HL-60/S4 treated with phorbol 12-myristate 13-acetate at 8.2 ng/mL for 4 days and 3 days (cell line): ENCODE measurements around the gene FAM107B.

ENCODE experiments used
- in situ Hi-C: fragments of 300-500 bp; cut with MboI; formaldehyde crosslinking; loops from 2 replicates; pipeline ENCODE4 v1.15.0; 2022; ENCODE audit warnings: low sequenced_read_pairs

FAM107B gene

DNA sequence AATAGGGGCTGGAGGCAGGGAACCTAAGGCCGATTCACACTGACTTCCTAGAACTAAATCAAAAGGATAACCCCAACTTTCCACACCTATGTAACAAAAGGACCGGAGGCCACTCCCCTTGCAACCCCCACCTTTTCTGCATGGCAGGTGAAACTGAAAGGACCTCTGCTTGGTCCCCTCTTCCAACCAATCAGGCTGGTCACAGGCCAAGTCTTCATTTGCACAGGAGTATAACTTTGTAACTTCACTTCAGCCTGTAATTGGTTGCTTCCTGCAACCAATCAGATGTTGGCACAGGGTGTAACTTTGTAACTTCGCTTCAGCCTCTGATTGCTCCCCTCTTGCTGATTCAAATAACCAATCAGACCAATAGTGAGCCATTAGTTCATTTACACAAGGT lies 190.0 kb downstream of the FAM107B start:
- in situ Hi-C loops = no loop called here

- in situ Hi-C loops = no loop called here
These were observed 190.7 kb downstream of the FAM107B start for GRCh38 chr10:14583967-14584366.

DNA sequence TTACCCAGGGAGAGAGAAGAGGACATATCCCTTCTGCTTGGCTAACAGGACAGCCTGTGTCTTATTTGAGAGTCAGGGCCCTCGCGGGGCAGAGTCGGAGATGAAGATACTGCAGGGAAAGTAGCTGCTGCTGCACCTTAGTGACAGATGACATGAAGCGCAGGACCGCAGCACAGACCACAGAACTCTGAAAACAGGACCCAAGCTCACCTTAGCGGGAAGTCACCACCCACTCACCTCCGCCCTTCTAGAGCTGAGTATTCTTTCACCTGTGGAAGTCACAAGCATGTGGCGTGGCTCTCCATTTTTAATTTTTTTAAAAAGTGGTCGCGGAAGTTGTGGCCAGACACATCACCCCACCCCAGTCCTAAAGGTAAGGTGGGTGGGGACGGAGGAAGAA lies 191.4 kb downstream of the FAM107B start:
- in situ Hi-C loops = no loop called here

DNA sequence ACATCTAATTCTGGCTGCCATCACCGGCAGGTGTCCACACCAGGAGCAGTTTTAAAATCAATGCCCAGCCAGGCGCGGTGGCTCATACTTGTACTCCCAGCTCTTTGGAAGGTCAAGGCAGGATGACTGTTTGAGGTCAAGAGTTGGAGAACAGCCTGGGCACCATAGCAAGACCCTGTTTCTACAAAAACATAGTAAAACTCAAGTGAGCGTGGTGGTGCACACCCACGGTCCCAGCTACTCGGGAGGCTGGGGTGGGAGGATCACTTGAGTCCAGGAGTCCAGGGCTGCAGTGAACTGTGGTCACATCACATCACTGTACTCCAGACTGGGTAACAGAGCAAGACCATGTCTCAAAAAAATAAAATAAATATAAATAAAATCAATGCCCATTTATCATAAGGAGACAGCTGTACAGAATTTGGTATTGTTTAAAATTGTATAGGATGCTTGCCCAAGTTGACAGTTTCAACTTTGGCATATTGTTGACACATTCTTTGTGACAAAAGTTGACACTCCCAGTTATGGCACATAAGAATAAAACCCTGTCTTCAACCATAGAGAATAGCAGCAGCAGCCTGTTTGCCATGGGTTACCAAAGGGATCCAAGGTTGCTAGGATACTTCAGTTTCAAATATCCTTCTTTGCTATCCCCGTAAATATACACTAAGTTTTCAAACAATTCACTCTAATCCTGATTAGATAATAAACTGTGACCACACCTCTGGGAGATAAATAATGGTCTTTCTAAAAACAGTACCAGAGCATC lies 193.0 kb downstream of the FAM107B start:
- in situ Hi-C loops = no loop called here

GRCh38 chr10:14580671-14581332 lies 193.9 kb downstream of the FAM107B start:
- in situ Hi-C loops = no loop called here

- in situ Hi-C loops = no loop called here
These were observed 195.3 kb downstream of the FAM107B start for GRCh38 chr10:14579405-14579804.

GRCh38 chr10:14578060-14578952 lies 196.4 kb downstream of the FAM107B start:
- in situ Hi-C loops = no loop called here

- in situ Hi-C loops = no loop called here
These were observed 199.8 kb downstream of the FAM107B start for GRCh38 chr10:14574885-14575284.

DNA sequence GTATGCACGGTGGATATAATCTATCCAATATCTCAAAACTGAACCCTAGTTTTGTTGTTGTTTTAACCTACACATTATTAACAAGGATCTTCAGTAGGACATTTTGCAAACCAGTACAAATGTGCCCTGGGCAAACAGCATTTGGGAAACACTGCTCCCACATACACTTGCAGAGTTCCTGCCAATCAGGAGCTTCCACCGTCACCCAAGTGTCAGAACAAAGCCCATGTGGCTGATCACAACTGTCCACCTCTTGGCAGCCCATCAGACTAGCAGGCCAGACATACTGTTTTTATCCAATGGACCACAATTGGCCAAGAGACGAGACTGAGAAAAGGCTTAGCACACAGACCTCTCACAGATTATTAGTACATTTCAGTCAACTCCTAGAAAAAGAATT lies 200.4 kb downstream of the FAM107B start:
- in situ Hi-C loops = no loop called here

- in situ Hi-C loops = no loop called here
These were observed 200.9 kb downstream of the FAM107B start for GRCh38 chr10:14573666-14574261.

DNA sequence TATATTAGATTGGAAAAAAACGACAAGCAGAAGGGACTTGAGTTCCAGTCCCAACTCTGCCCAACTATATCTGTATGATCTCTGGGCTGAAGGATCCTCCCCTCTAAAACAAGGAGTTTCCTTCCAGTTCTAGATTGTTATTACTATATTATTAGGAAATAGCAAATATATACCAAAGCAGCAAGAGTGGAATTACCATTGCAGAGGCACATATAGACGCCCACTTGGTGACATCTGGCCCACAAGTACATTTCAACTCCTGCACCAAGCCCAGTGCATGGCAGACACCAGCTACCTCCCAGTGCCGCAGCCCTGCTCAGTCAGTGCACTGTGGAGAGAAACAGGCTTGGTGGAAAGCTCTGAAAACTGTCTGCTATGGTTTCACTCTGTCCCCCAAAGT lies 201.9 kb downstream of the FAM107B start:
- in situ Hi-C loops = no loop called here

DNA sequence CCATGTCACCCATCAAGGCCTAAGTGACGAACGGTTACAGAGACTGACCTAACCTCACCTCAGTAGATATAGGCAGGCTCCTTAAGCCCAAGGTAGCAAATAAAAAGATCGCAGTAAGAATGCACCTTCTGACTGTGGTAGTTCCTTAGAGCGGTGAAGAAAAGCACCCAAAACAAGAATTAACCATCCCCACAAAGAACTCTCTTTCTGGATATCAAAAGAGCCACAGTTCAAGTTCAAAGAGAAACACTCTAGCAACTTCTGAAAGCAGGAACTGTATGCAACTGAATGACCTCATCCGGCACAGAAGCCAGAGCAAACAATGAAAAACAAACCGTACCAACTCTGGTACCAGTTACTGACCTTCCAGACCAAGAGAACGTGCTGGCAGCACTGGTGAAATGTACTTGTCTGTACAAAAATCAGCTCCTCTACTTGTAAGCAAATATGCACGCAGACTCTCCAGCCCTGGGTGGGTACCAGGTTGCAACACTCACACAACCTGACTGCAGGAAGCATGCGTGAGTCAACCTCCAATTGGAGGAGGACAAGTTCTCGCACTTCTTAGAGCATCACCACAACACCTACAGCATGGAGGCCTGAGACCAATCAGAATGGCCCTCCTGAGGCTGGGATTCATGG lies 202.7 kb downstream of the FAM107B start:
- in situ Hi-C loops = no loop called here

DNA sequence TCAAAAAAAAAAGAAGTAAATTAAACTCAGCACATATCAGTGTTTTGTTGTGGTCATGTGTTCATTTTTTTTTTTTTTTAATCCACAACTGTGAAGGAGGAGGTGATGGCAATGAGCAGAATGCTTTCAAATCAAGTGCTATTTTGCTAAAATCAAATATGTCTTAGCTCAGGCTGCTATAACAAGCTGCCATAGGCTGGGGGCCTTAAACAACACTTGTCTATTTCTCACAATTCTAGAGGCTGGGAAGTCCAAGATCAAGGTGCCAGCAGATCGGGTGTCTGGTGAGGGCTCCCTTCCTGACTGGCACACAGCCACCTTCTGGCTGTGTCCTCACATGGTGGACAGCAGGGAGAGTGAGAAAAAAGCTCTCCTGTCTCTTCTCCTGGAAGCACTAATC lies 203.9 kb downstream of the FAM107B start:
- in situ Hi-C loops = no loop called here

DNA sequence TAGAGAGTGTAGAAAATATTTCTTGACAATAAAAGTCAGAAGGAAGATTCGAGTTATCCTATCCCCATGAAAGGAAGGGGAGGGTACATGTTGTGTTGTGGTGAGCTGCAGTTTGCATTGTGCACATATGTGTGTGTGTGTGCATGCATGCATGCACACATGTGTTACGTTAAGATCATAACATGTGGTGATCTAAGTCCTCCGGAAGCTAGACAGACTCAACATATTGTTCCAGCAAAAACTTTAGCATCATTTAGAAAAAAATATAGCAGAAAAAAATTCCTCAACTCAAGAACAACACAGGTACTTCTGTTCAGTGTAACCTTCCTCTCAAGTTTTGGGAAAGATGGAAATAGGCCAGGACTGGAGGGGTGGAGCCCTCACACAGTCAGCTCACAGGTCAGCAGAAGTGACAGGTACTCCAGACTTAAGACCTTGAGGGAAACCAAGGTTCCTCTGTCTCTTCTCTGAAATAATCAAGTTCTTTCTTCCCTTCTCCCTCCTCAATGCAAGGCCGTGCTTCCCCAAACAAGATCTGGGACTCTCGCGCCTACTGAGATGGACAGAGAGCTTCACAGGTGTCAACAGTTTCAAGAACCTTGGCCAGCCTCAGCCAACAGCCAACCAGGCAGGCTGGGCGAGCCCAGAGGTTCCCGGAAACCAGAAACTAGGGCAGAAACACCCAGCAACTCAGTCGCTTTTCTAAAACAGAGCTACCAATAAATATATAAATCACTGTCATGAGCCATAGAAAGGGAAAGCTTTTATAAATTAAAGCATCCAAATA lies 205.2 kb downstream of the FAM107B start:
- in situ Hi-C loops = no loop called here

GRCh38 chr10:14567421-14567820 lies 207.3 kb downstream of the FAM107B start:
- in situ Hi-C loops = no loop called here

DNA sequence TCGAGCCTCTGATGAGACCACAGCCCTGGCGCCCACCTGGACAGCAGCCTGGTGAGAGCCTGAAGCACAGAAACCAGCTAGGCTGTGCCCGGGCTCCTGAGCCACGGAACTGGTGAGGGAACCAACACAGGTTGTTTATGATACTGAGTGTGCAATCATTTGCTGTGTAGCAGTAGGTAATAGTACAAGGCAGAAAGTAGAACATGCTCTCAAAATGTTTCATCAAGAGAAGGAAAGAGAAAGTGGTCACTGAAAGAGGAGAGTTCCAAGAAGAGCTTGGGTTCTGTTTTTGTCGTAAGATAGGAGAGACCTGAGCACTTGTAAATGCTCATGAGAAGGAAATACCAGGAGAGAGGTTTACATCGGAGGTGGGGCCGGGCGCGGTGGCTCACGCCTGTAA lies 208.2 kb downstream of the FAM107B start:
- in situ Hi-C loops = no loop called here

GRCh38 chr10:14565199-14565598 lies 209.5 kb downstream of the FAM107B start:
- in situ Hi-C loops = no loop called here

DNA sequence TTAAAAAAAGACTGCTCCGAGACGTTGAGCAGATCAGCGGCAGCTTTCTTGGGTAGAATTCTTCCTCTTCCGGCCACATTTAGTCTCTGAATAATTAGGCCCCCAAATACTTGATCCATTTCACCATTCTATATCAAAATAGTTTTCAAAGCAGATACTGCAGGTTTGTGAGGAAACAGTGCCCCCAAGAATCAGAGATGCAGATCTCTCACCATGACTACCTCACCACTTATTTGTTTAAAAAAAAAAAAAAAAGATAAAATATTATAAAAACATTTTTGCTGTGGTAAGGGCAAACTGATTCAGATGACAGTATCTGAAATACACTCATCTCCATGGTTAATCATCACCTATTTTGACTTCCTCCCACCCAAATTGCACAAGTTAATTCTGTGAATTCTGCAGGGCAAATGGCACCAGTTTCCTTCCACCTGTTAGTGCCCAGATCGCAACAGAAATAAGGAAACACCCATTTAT lies 210.4 kb downstream of the FAM107B start:
- in situ Hi-C loops = no loop called here

DNA sequence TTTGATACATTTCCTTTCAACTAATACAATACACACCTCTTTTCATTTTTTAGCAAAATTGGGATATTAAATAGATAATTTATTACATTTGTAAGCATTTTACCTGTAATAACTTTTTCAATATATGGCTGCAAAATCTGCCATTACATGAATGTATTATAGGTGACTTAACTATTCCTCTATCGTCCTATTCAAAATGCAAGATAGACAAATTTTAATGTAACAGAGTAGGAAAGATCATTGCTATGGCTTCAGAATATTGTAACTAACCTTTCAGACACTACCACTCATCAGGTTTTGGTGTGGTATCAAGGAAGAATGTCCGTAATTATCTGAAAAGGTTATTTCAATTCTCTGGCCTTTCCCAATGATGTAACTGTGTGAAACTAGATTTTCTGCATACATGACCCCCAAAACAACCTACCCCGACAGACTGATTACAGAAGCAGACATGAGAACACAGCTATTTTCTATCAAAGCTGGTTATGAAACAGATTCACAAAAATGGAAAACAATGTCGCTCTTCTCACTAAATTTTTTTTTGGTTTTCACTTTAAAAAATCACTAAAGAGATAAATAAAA lies 211.2 kb downstream of the FAM107B start:
- in situ Hi-C loops = no loop called here

DNA sequence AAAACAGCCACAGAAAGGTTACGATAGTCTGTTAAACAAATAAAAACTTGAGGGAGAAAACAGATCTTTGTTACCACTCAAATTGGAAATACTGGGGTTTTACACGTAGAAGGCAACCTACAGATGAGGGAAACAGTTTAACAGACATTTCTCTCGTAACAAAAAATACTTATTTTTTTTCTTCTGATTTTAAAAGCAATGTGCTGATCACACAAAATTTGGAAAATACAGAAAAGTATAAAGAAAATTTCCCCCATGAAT lies 211.7 kb downstream of the FAM107B start:
- in situ Hi-C loops = no loop called here
